Endothelial cell of umbilical vein (primary cell): Measurements from ENCODE around the gene MASP2.

ENCODE experiments used
- EZH2 ChIP-seq: IDR thresholded peaks from 2 replicates; pipeline ENCODE4 v1.6.1; 2012; ENCODE audit warnings: borderline replicate concordance, low read depth, mild to moderate bottlenecking, moderate library complexity, low read length, inconsistent platforms; ENCODE audit not compliant: severe bottlenecking
- FOS ChIP-seq: IDR thresholded peaks from 2 replicates; pipeline ENCODE4 v1.6.1; 2011; ENCODE audit warnings: mild to moderate bottlenecking, low read length, moderate library complexity, borderline replicate concordance; ENCODE audit not compliant: insufficient read depth
- JUN ChIP-seq: IDR thresholded peaks from 2 replicates; pipeline ENCODE4 v1.6.1; 2011; ENCODE audit warnings: borderline replicate concordance, low read depth; ENCODE audit not compliant: insufficient read length, insufficient read depth
- MYC ChIP-seq: IDR thresholded peaks from one replicate; pipeline ENCODE4 v1.6.1; 2011; ENCODE audit warnings: mild to moderate bottlenecking, low read depth, low read length
- POLR2A ChIP-seq: IDR thresholded peaks from 2 replicates; pipeline ENCODE4 v1.6.1; 2012; ENCODE audit warnings: low read depth, mild to moderate bottlenecking, control low read depth, low read length
- POLR2AphosphoS5 ChIP-seq: IDR thresholded peaks from 2 replicates; pipeline ENCODE4 v1.6.1; 2012; ENCODE audit warnings: low read depth, mild to moderate bottlenecking, control low read depth, low read length, moderate library complexity; ENCODE audit not compliant: insufficient read depth
- TF ChIP-seq, protein P1 (sequence below), 2 donors: IDR thresholded peaks; 1 replicate in 1 of 2; 2 replicates in 1 of 2; pipeline ENCODE4 v1.5.1; 2011; ENCODE audit warnings: low read length in 2 of 2, mild to moderate bottlenecking in 2 of 2, moderate library complexity in 2 of 2, control low read depth in 1 of 2, inconsistent platforms in 1 of 2, low read depth in 1 of 2; ENCODE audit not compliant: insufficient read depth in 1 of 2; ENCODE audit errors: extremely low read depth in 1 of 2
- TF ChIP-seq, protein P2 (sequence below): IDR thresholded peaks from 2 replicates; pipeline ENCODE4 v1.6.1; 2011; ENCODE audit not compliant: insufficient read depth, insufficient read length

DNA sequence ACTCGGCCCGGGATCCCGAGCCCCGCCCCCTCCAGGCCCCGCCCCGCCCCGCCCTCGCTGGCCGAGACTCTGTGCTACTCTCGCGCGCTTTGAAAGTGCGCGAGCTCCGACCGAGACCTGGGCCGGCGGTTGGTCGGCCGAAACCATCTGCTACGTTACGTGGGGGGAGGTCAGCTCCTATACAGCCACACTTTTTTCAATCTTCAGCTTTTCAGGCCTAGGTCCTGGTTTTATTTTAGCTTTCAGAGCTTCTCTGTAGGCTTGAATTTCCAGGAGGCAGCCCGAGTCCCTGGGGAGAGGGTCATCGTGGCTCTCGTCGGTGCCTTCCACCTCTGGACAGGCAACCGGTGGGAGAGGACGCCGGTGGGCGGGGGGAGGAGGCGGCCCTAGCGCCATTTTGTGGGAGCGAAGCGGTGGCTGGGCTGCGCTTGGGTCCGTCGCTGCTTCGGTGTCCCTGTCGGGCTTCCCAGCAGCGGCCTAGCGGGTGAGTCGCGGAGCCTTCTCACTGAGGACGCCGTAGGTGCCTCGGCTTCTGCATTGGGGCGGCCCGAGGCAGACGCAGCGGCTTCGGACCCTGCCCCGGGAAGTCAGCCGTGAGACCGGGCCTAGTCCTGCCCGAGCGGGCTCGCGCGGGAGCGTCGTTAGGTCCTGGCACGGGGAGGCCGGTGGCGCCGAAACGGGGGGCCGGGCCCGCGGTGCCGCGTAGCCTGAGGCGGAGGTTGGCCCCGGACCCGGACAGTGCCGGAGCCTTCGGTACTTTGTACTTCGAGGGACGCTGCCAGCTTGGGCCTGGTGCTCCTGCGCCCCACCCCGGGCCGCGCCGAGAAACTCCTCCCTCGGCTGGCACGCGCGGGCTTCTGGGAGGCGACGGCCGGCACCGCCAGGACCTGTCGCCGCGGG lies 34.5 kb downstream of the MASP2 start, which contains the start of gene TARDBP:
- TF ChIP-seq FOS (no peak), POLR2A (peak; percentile 83), JUN (no peak), POLR2AphosphoS5 (peak; percentile 71), EZH2 (no peak), MYC (no peak)
- TF ChIP-seq, protein P1, sequence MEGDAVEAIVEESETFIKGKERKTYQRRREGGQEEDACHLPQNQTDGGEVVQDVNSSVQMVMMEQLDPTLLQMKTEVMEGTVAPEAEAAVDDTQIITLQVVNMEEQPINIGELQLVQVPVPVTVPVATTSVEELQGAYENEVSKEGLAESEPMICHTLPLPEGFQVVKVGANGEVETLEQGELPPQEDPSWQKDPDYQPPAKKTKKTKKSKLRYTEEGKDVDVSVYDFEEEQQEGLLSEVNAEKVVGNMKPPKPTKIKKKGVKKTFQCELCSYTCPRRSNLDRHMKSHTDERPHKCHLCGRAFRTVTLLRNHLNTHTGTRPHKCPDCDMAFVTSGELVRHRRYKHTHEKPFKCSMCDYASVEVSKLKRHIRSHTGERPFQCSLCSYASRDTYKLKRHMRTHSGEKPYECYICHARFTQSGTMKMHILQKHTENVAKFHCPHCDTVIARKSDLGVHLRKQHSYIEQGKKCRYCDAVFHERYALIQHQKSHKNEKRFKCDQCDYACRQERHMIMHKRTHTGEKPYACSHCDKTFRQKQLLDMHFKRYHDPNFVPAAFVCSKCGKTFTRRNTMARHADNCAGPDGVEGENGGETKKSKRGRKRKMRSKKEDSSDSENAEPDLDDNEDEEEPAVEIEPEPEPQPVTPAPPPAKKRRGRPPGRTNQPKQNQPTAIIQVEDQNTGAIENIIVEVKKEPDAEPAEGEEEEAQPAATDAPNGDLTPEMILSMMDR (IDR thresholded peaks at IDR 0.05; ENCODE audit: extremely low read depth in 1 of 2, insufficient read depth in 1 of 2, low read depth in 1 of 2, low read length in 2 of 2), result no peak
- TF ChIP-seq, protein P2, sequence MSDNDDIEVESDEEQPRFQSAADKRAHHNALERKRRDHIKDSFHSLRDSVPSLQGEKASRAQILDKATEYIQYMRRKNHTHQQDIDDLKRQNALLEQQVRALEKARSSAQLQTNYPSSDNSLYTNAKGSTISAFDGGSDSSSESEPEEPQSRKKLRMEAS, result no peak
